H1 (cell line): ENCODE data around the gene THOC5. TPM values are rescaled to one million over a fixed set of nuclear protein-coding genes. Genes with fewer than 3 reads are reported as not detected.

Experiments
- BCL11A ChIP-seq, 2 experiments: IDR thresholded peaks; one replicate each; pipeline ENCODE4 v1.6.1; 2011; ENCODE audit warnings: low read depth in 2 of 2, low read length in 2 of 2, mild to moderate bottlenecking in 2 of 2
- CHD2 ChIP-seq: IDR thresholded peaks from 2 replicates; pipeline ENCODE4 v1.6.1; 2012; ENCODE audit warnings: low read length, improper control_type of control experiment
- KDM1A ChIP-seq: fragments of 200-600, 300-600 bp; sonication (generic); IDR thresholded peaks from 2 replicates; pipeline ENCODE4 v1.7.1; 2016; ENCODE audit warnings: mild to moderate bottlenecking, low read length, borderline replicate concordance
- KDM4A ChIP-seq: IDR thresholded peaks from one replicate; pipeline ENCODE4 v1.7.1; 2012; ENCODE audit warnings: low read depth, mild to moderate bottlenecking, moderate library complexity, low read length, inconsistent platforms; ENCODE audit not compliant: severe bottlenecking
- YY1 ChIP-seq: IDR thresholded peaks from 2 replicates; pipeline ENCODE4 v1.6.1; 2011; ENCODE audit warnings: low read depth, mild to moderate bottlenecking, low read length
- polyA plus RNA-seq, 7 experiments: library from polyadenylated mRNA; depleted of rRNA in 3 of 7; stranded (reverse) in 5 of 7; unstranded in 2 of 7; fragments of >200 nt in 5 of 7; fragments of 200-250 nt in 2 of 7; gene quantifications; 1 replicate in 5 of 7; 2 replicates in 1 of 7; 4 replicates in 1 of 7; pipeline versions ENCODE4 v1.2.1 to v1.2.3, GENCODE V29; 2011 to 2013; ENCODE audit warnings: missing spikeins in 2 of 7, mixed read lengths in 2 of 7
- total RNA-seq: library from RNA; stranded (reverse); fragmentation: NEBNext Ultra II Directional; extraction: Animal tissue kit (Norgen Biotek cat#: 25700); gene quantifications from 2 replicates; pipeline ENCODE4 v1.2.1, GENCODE V29; 2021
- TF ChIP-seq, protein P1 (sequence below): IDR thresholded peaks from 2 replicates; pipeline ENCODE4 v1.6.1; 2011; ENCODE audit warnings: low read length, improper control_type of control experiment
- TF ChIP-seq, protein P2 (sequence below): IDR thresholded peaks from 2 replicates; pipeline ENCODE4 v1.6.1; 2012; ENCODE audit warnings: inconsistent platforms
- TF ChIP-seq, protein P3 (sequence below): IDR thresholded peaks from 2 replicates; pipeline ENCODE4 v1.6.1; 2012; ENCODE audit warnings: low read length, inconsistent platforms

Gene THOC5
- total and polyA plus RNA-seq, 2 of the 8 experiments (the other 6 are each of a cell fraction or from before 2014, with no cell fraction given): 27.7 to 65.7 TPM

DNA sequence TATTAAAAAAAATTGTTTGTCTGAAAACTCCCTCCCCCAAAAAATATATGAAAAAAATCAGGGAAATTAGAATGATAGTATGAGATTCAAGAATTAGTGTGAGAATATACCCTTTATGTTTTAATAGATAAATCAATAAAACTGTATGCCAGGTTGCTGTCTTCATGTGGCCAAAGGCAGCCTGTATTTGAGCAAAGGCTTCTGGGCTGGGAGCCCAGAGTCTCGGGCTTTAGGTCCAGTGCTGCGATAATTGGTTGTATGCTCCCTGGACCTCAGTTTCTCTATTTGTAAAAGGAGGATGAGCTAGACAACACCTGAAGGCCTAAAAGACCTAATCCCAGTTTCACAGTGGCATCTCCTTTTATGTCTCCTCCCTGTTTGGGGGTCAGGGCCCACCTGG lies 29.8 kb downstream of the THOC5 start (continued):
- TF ChIP-seq, protein P1, sequence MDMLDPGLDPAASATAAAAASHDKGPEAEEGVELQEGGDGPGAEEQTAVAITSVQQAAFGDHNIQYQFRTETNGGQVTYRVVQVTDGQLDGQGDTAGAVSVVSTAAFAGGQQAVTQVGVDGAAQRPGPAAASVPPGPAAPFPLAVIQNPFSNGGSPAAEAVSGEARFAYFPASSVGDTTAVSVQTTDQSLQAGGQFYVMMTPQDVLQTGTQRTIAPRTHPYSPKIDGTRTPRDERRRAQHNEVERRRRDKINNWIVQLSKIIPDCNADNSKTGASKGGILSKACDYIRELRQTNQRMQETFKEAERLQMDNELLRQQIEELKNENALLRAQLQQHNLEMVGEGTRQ: no peak
- TF ChIP-seq, protein P2, sequence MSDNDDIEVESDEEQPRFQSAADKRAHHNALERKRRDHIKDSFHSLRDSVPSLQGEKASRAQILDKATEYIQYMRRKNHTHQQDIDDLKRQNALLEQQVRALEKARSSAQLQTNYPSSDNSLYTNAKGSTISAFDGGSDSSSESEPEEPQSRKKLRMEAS: no peak
- TF ChIP-seq KDM1A: no peak
- TF ChIP-seq, protein P3, sequence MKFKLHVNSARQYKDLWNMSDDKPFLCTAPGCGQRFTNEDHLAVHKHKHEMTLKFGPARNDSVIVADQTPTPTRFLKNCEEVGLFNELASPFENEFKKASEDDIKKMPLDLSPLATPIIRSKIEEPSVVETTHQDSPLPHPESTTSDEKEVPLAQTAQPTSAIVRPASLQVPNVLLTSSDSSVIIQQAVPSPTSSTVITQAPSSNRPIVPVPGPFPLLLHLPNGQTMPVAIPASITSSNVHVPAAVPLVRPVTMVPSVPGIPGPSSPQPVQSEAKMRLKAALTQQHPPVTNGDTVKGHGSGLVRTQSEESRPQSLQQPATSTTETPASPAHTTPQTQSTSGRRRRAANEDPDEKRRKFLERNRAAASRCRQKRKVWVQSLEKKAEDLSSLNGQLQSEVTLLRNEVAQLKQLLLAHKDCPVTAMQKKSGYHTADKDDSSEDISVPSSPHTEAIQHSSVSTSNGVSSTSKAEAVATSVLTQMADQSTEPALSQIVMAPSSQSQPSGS: no peak
- TF ChIP-seq CHD2: no peak
- TF ChIP-seq YY1: no peak
- TF ChIP-seq BCL11A (IDR thresholded peaks at IDR 0.05; ENCODE audit: low read depth in 2 of 2, low read length in 2 of 2): no peak
- TF ChIP-seq KDM4A: no peak
